Pancreas (tissue), 10 donors: ENCODE measurements around the gene STK10. TPM values are rescaled to one million over a fixed set of nuclear protein-coding genes. Genes with fewer than 3 reads are reported as not detected.

Experiments used
- ATAC-seq, 4 donors: fragments of 200-7000 bp; cut with Tn5 transposase; one replicate each; pipeline versions ENCODE4 v1.8.0 to v1.9.1; 2020; ENCODE audit warnings: mild to moderate bottlenecking in 4 of 4, moderate library complexity in 4 of 4
- DNase-seq, 6 donors: peaks; one replicate each; pipeline ENCODE4 v3.0.0-alpha.2; 2020
- FAIRE-seq: peaks from 2 replicates; lab custom pipeline; 2012; peaks lifted over from hg19 to GRCh38; lab: Jason Lieb, UNC
- H3K27ac ChIP-seq, 4 donors: fragments of 200-600 bp; sonication (generic); 1 replicate in 3 of 4; 2 replicates in 1 of 4; pipeline versions ENCODE4 v1.5.0 to v1.8.0; 2020
- H3K27me3 ChIP-seq, 4 donors: fragments of 200-600 bp; one replicate each; pipeline ENCODE4 v1.8.0; 2021
- H3K36me3 ChIP-seq, 3 donors: fragments of 200-600 bp; sonication (generic) in 1 of 3; one replicate each; pipeline versions ENCODE4 v1.5.0 to v1.8.0; 2020 to 2021
- H3K4me1 ChIP-seq, 3 donors: fragments of 200-600 bp; one replicate each; pipeline ENCODE4 v1.8.0; 2021
- H3K4me3 ChIP-seq, 4 donors: fragments of 200-600 bp; sonication (generic) in 2 of 4; one replicate each; pipeline versions ENCODE4 v1.5.0 to v1.8.0; 2020 to 2021
- H3K9me3 ChIP-seq, 4 donors: fragments of 200-600 bp; one replicate each; pipeline ENCODE4 v1.8.0; 2021
- CTCF ChIP-seq, 4 donors: fragments of 200-600 bp; sonication (generic) in 3 of 4; IDR thresholded peaks; one replicate each; pipeline versions ENCODE4 v1.5.0 to v1.8.0; 2021; ENCODE audit warnings: antibody characterized with exemption in 4 of 4
- WGBS, 2 donors: extraction: QIAGEN DNeasy Blood & Tissue Kit; methylation state at CpG; one replicate each; pipeline ENCODE4 v1.1.7; 2013; 5-methylcytosine and 5-hydroxymethylcytosine counted together
- intact Hi-C, 3 donors: fragments of 100-400 bp; cut with DNase I; formaldehyde crosslinking; loops; one replicate each; pipeline versions ENCODE4 v1.11.1 to v1.14.2; 2022
- polyA plus RNA-seq, 2 donors: library from polyadenylated mRNA; stranded (reverse); fragments of 200-250 nt; gene quantifications; one replicate each; pipeline ENCODE4 v1.2.3, GENCODE V29; 2013
- total RNA-seq, 6 donors: library from RNA; stranded (reverse); fragmentation: NEBNext Ultra II Directional in 4 of 6; extraction: Animal tissue kit (Norgen Biotek cat#: 25700) in 4 of 6; gene quantifications; one replicate each; pipeline versions ENCODE4 v1.2.1 to v1.2.4, GENCODE V29; 2021 to 2023
- donor health status: healthy with polysubstance abuse.
- donor health status: DM: no; HTN: no; CAD: no; lungs with moderate emphysema.
- donor health status: DM: no; HTN: no; CAD: no.
- donor health status: control.
- donor health status: control.
- donor health status: Bipolar disorder and iron deficiency.
- donor health status: DM: yes; HTN: yes; CAD: no.
- donor health status: DM: no; HTN: no; CAD: no.
- donor health status: DM: no; HTN: no; CAD: no.
- donor health status: DM: yes; HTN: yes; CAD: no.

Gene STK10
- total and polyA plus RNA-seq, 8 donors = 4.1 to 16.3 (median 7.3) TPM

GRCh38 chr5:172146748-172147092 lies 41.3 kb downstream of the STK10 start:
- 94 to 95% methylated on average over 9 of the region's 9 CpGs for WGBS, 2 donors
- TF ChIP-seq CTCF (IDR thresholded peaks at IDR 0.05) = no peak
- H3K27ac ChIP-seq = no peak overlapping the region

GRCh38 chr5:172145870-172146747 lies 41.9 kb downstream of the STK10 start:
- no peak for FAIRE-seq
- intact Hi-C loops = no loop called here
- ATAC-seq = no peak

More at GRCh38 chr5:172146748-172147092, 41.3 kb downstream of the STK10 start:
- Histone ChIP-seq H3K4me3 (no peak overlapping the region), H3K4me1 (peaks cover 0 to 3% (median 0%) of the 10 kb centered on the region in 3 donors), H3K27me3 (no peaks in the 10 kb centered on the region), H3K36me3 (no peaks in the 10 kb centered on the region), H3K9me3 (no peaks in the 10 kb centered on the region)
- no peak for FAIRE-seq
- no peak for ATAC-seq
- intact Hi-C loops = no loop called here
- peak in 1 of 6 donors; percentile 27 for DNase-seq

GRCh38 chr5:172144931-172145869 lies 42.8 kb downstream of the STK10 start:
- peak in 1 of 6 donors; percentile 25 for DNase-seq

More at GRCh38 chr5:172145870-172146747, 41.9 kb downstream of the STK10 start:
- Histone ChIP-seq H3K36me3 (no peaks in the 10 kb centered on the region), H3K9me3 (no peaks in the 10 kb centered on the region), H3K27ac (no peak overlapping the region), H3K4me3 (no peak overlapping the region), H3K4me1 (peaks cover 0 to 5% (median 0%) of the 10 kb centered on the region in 3 donors), H3K27me3 (no peaks in the 10 kb centered on the region)
- no peak for TF ChIP-seq CTCF (IDR thresholded peaks at IDR 0.05)
- peak in 1 of 6 donors; percentile 44 for DNase-seq
- WGBS, 2 donors = 87% methylated on average over 21 of the region's 21 CpGs

GRCh38 chr5:172144291-172144815 lies 43.7 kb downstream of the STK10 start:
- DNase-seq (peak in 1 of 6 donors; percentile 34), ATAC-seq (peak in 2 of 4 donors; percentile 26 to 45), FAIRE-seq (no peak)
- TF ChIP-seq CTCF (IDR thresholded peaks at IDR 0.05) = no peak
- intact Hi-C loops = no loop called here
- no peaks in the 10 kb centered on the region for H3K27me3 ChIP-seq
- no peak overlapping the region for H3K27ac ChIP-seq
- H3K4me1 ChIP-seq = peaks cover 0 to 5% (median 0%) of the 10 kb centered on the region in 3 donors
- no peaks in the 10 kb centered on the region for H3K9me3 ChIP-seq
- H3K4me3 ChIP-seq = no peak overlapping the region
- WGBS, 2 donors = 55 to 59% methylated on average over 10 of the region's 10 CpGs
- H3K36me3 ChIP-seq = no peaks in the 10 kb centered on the region

More at GRCh38 chr5:172144931-172145869, 42.8 kb downstream of the STK10 start:
- no peak overlapping the region for H3K27ac ChIP-seq
- 92 to 93% methylated on average over 15 of the region's 15 CpGs for WGBS, 2 donors
- peaks cover 0 to 5% (median 0%) of the 10 kb centered on the region in 3 donors for H3K4me1 ChIP-seq
- no peaks in the 10 kb centered on the region for H3K9me3 ChIP-seq
- no peaks in the 10 kb centered on the region for H3K36me3 ChIP-seq
- TF ChIP-seq CTCF (IDR thresholded peaks at IDR 0.05) = no peak
- ATAC-seq (no peak), FAIRE-seq (no peak)
- intact Hi-C loops = no loop called here
- H3K27me3 ChIP-seq = no peaks in the 10 kb centered on the region
- no peak overlapping the region for H3K4me3 ChIP-seq
